Mesendoderm (in vitro differentiated cells): ENCODE results near the gene ADGRA3.

Source experiments
- DNase-seq: peaks from one replicate; pipeline ENCODE4 v3.0.0; 2013
- H2AK5ac ChIP-seq: 2 replicates; pipeline ENCODE4 v1.6.1; 2013; ENCODE audit warnings: low read length, inconsistent platforms
- H2BK120ac ChIP-seq: 2 replicates; pipeline ENCODE4 v1.6.1; 2013; ENCODE audit warnings: low read depth, mild to moderate bottlenecking, low read length, moderate library complexity, mixed read lengths
- H2BK15ac ChIP-seq: replicated peaks from 2 replicates; pipeline ENCODE4 v1.6.1; 2013; ENCODE audit warnings: low read depth, mild to moderate bottlenecking, moderate library complexity
- H2BK5ac ChIP-seq: 2 replicates; pipeline ENCODE4 v1.6.1; 2013; ENCODE audit warnings: low read length, inconsistent platforms
- H3K18ac ChIP-seq: 2 replicates; pipeline ENCODE4 v1.6.1; 2013; ENCODE audit warnings: mild to moderate bottlenecking, low read length, mixed read lengths
- H3K23ac ChIP-seq: one replicate; pipeline ENCODE4 v1.6.1; 2013; ENCODE audit warnings: low read length
- H3K27ac ChIP-seq: 2 replicates; pipeline ENCODE4 v1.5.1; 2013; ENCODE audit warnings: low read depth, mild to moderate bottlenecking, inconsistent platforms, low read length, moderate library complexity
- H3K27me3 ChIP-seq: 2 replicates; pipeline ENCODE4 v1.6.1; 2013; ENCODE audit warnings: low read length, control low read depth, mild to moderate bottlenecking, inconsistent platforms; ENCODE audit not compliant: insufficient read depth, poor library complexity
- H3K36me3 ChIP-seq: 2 replicates; pipeline ENCODE4 v1.6.1; 2013; ENCODE audit warnings: low read length, inconsistent platforms; ENCODE audit not compliant: control insufficient read depth, insufficient read depth
- H3K4ac ChIP-seq: one replicate; pipeline ENCODE4 v1.6.1; 2013; ENCODE audit warnings: low read depth, mild to moderate bottlenecking, low read length, moderate library complexity
- H3K4me1 ChIP-seq: 2 replicates; pipeline ENCODE4 v1.6.1; 2013; ENCODE audit warnings: low read depth, low read length, inconsistent platforms; ENCODE audit not compliant: control insufficient read depth
- H3K4me2 ChIP-seq: 2 replicates; pipeline ENCODE4 v1.6.1; 2013; ENCODE audit warnings: low read length
- H3K4me3 ChIP-seq: 2 replicates; pipeline ENCODE4 v1.5.1; 2013; ENCODE audit warnings: mild to moderate bottlenecking, low read length
- H3K56ac ChIP-seq: one replicate; pipeline ENCODE4 v1.6.1; 2013; ENCODE audit warnings: low read length
- H3K79me1 ChIP-seq: 2 replicates; pipeline ENCODE4 v1.6.1; 2013; ENCODE audit warnings: low read length, inconsistent platforms
- H3K79me2 ChIP-seq: 2 replicates; pipeline ENCODE4 v1.6.1; 2013; ENCODE audit warnings: mild to moderate bottlenecking, low read length; ENCODE audit not compliant: control insufficient read depth, insufficient read depth
- H3K9ac ChIP-seq: 2 replicates; pipeline ENCODE4 v1.6.1; 2013; ENCODE audit warnings: low read length, inconsistent platforms
- H4K5ac ChIP-seq: one replicate; pipeline ENCODE4 v1.6.1; 2013; ENCODE audit warnings: low read length
- H4K8ac ChIP-seq: one replicate; pipeline ENCODE4 v1.6.1; 2013; ENCODE audit warnings: low read depth, mild to moderate bottlenecking, control low read depth, low read length, moderate library complexity
- WGBS: extraction: QIAGEN DNeasy Blood & Tissue Kit; methylation state at CpG from one replicate; pipeline ENCODE4 v1.1.7; 2013; ENCODE audit warnings: low lambda C conversion rate, missing lambda C conversion rate; ENCODE audit not compliant: insufficient coverage; ENCODE audit errors: extremely low coverage; 5-methylcytosine and 5-hydroxymethylcytosine counted together

ADGRA3 gene

DNA sequence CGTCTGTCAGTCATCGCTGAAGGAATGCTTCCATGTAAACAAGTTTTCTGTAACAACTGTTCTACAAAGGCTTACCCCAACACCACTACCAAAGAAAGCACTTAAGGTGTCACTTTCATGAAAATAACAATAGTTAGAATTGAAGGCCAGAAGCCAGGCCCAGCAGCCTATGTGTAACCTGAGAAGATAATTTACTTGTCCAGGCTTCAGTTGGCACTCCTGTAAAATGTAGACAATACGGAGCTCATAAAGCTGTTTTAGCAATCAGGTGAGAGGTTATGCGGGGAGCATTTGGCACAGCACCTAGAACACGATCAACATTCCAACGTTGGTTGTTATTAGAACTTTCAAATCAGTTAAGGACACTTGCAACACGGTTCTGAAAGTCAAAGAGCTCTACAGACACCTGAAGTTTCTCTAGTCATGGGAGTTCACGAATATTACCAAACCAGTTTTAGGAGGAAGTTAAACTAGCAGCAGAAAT lies 15.7 kb downstream of the ADGRA3 start:
- DNase-seq = no peak
- H2AK5ac ChIP-seq = no peak overlapping the region
- no peak overlapping the region for H2BK120ac ChIP-seq
- no CpG with 5 or more reads among the region's 8 CpGs for WGBS
- H3K79me2 ChIP-seq = peaks cover 72% of the 10 kb centered on the region
- H3K4ac ChIP-seq = no peak overlapping the region
- peaks cover 10% of the 10 kb centered on the region for H3K79me1 ChIP-seq
- no peak overlapping the region for H3K56ac ChIP-seq
- H2BK15ac ChIP-seq = no peak overlapping the region
- H3K36me3 ChIP-seq = no peaks in the 10 kb centered on the region
- H3K27ac ChIP-seq = peak overlapping the region; percentile 18
- no peak overlapping the region for H4K5ac ChIP-seq
- no peaks in the 10 kb centered on the region for H3K27me3 ChIP-seq
- H3K4me1 ChIP-seq = peaks cover 9% of the 10 kb centered on the region
- H3K23ac ChIP-seq = no peak overlapping the region
- no peak overlapping the region for H4K8ac ChIP-seq
- no peak overlapping the region for H2BK5ac ChIP-seq
- no peak overlapping the region for H3K4me2 ChIP-seq
- H3K18ac ChIP-seq = no peak overlapping the region
- H3K4me3 ChIP-seq = no peak overlapping the region
- no peak overlapping the region for H3K9ac ChIP-seq

DNA sequence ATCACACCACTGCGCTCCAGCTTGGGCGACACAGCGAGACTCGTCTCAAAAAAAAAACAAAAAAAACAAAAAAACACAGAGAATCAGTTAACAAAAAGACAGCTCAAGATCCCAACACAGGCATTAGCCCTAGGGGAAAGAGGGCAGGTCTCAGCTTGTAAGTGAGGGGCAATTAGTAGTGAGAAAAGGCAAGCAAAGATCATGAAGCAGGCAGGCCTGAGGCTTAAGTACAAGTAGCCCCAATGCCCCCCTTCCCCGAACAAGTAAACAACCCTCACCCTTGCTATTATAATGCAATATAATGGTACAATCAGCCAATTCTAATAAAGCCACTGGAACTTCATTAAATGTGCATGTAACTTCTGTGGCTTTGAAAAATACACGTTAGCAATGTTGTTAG lies 17.0 kb downstream of the ADGRA3 start:
- DNase-seq = peak; percentile 40
- whole genome bisulfite sequencing = no CpG with 5 or more reads among the region's 6 CpGs
- Histone ChIP-seq H3K4me3 (no peak overlapping the region), H4K8ac (no peak overlapping the region), H2BK15ac (no peak overlapping the region), H2AK5ac (no peak overlapping the region), H3K27ac (no peak overlapping the region), H2BK120ac (no peak overlapping the region), H3K79me2 (peaks cover 65% of the 10 kb centered on the region), H3K4me2 (no peak overlapping the region), H3K27me3 (no peaks in the 10 kb centered on the region), H3K23ac (no peak overlapping the region), H3K4me1 (peaks cover 7% of the 10 kb centered on the region), H3K4ac (no peak overlapping the region), H3K18ac (no peak overlapping the region), H3K36me3 (no peaks in the 10 kb centered on the region), H2BK5ac (no peak overlapping the region), H3K9ac (no peak overlapping the region), H3K79me1 (peaks cover 9% of the 10 kb centered on the region), H3K56ac (no peak overlapping the region), H4K5ac (no peak overlapping the region)

DNA sequence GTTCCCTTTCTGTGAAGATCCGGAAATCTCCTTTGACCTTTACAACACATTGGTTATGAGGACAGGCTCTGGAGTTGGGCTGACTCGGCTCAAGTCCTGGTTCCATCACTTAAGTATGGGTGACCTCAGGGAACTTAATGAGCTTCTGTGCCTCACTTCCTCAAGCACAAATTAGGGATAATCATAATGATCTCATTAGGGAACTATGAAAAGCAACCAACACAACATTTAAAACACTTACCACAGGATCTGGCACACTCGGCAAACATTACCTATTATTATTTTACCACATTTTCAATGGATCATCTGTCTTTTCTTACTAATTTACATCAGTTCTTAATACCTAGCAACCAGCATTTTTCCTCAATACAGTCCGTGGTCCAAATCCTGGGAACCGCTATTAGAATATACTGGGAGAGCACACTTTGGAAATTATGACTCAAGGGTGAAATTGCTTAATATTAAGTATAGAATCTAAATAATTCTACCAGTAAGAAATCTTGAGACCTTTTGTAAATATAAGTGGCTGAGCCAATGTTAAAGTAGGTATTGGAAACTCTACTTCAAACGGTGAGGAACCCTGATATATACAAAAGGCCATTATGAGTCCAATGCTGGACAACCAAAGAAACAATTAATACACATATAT lies 19.6 kb downstream of the ADGRA3 start:
- Histone ChIP-seq H3K4ac (no peak overlapping the region), H3K4me3 (no peak overlapping the region), H3K27me3 (no peaks in the 10 kb centered on the region), H3K9ac (no peak overlapping the region), H3K79me1 (peaks cover 12% of the 10 kb centered on the region), H3K36me3 (no peaks in the 10 kb centered on the region), H3K27ac (no peak overlapping the region), H3K4me2 (no peak overlapping the region), H2AK5ac (no peak overlapping the region), H3K4me1 (peaks cover 10% of the 10 kb centered on the region), H2BK15ac (no peak overlapping the region), H2BK120ac (no peak overlapping the region), H2BK5ac (no peak overlapping the region), H3K79me2 (peaks cover 77% of the 10 kb centered on the region), H4K5ac (no peak overlapping the region), H3K18ac (no peak overlapping the region), H3K23ac (no peak overlapping the region), H4K8ac (no peak overlapping the region), H3K56ac (no peak overlapping the region)
- DNase-seq = no peak
- 100% methylated on average over 1 of the region's 6 CpGs for WGBS

DNA sequence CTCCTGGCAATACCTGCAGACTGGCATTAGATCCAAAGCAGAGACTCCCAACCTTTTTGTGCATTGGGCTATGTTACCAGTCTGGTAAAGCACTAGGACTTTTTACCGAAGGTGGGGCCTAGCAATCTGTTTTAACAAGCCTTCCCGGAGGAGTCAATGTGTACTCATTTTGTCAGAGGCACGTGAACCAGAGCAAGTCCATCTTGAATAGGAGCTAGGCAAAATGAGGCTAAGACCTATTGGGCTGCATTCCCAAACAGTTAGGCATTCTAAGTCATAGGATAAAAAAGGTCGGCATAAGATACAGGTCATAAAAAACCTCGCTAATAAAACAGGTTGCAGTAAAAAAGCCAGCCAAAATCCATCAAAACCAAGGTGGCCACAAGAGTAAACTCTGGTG lies 22.3 kb downstream of the ADGRA3 start:
- peaks cover 70% of the 10 kb centered on the region for H3K79me2 ChIP-seq
- H2BK5ac ChIP-seq = no peak overlapping the region
- H3K27me3 ChIP-seq = no peaks in the 10 kb centered on the region
- H2BK120ac ChIP-seq = no peak overlapping the region
- no peak overlapping the region for H3K9ac ChIP-seq
- no peak overlapping the region for H3K18ac ChIP-seq
- no peak overlapping the region for H2AK5ac ChIP-seq
- H3K56ac ChIP-seq = no peak overlapping the region
- H3K4me2 ChIP-seq = no peak overlapping the region
- no peak overlapping the region for H3K23ac ChIP-seq
- no peak overlapping the region for H3K27ac ChIP-seq
- no peak overlapping the region for H4K8ac ChIP-seq
- no peak for DNase-seq
- peaks cover 11% of the 10 kb centered on the region for H3K79me1 ChIP-seq
- WGBS = no CpG with 5 or more reads among the region's 5 CpGs
- H3K4me3 ChIP-seq = no peak overlapping the region
- H3K4me1 ChIP-seq = peaks cover 8% of the 10 kb centered on the region
- no peak overlapping the region for H2BK15ac ChIP-seq
- H3K4ac ChIP-seq = no peak overlapping the region
- H3K36me3 ChIP-seq = no peaks in the 10 kb centered on the region
- no peak overlapping the region for H4K5ac ChIP-seq

DNA sequence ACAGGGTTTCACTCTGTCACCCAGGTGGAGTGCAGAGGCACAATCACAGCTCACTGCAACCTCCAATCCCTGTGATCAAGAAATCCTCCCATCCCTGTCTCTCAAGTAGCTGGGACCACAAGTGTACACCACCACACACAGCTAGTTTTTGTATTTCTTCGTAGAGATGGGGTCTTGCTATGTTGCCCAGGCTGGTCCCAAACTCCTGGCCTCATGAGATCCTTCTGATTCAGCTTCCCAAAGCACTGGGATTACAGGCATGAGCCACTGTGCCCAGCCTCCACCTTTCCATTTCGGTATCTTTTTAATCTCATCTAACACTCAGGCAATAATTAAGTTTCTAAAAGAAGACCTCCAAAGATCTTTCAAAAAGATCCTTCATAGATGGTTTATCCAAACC lies 22.9 kb downstream of the ADGRA3 start:
- Histone ChIP-seq H3K4me2 (no peak overlapping the region), H3K79me2 (peaks cover 70% of the 10 kb centered on the region), H3K23ac (no peak overlapping the region), H2BK5ac (no peak overlapping the region), H2BK120ac (no peak overlapping the region), H3K4me1 (peaks cover 8% of the 10 kb centered on the region), H2AK5ac (no peak overlapping the region), H3K4ac (no peak overlapping the region), H3K36me3 (no peaks in the 10 kb centered on the region), H3K9ac (no peak overlapping the region), H4K5ac (no peak overlapping the region), H3K18ac (no peak overlapping the region), H3K56ac (no peak overlapping the region), H3K27me3 (no peaks in the 10 kb centered on the region), H4K8ac (no peak overlapping the region), H3K27ac (no peak overlapping the region), H2BK15ac (no peak overlapping the region), H3K79me1 (peaks cover 15% of the 10 kb centered on the region), H3K4me3 (no peak overlapping the region)
- no peak for DNase-seq
- WGBS = no CpG with 5 or more reads among the region's 2 CpGs

DNA sequence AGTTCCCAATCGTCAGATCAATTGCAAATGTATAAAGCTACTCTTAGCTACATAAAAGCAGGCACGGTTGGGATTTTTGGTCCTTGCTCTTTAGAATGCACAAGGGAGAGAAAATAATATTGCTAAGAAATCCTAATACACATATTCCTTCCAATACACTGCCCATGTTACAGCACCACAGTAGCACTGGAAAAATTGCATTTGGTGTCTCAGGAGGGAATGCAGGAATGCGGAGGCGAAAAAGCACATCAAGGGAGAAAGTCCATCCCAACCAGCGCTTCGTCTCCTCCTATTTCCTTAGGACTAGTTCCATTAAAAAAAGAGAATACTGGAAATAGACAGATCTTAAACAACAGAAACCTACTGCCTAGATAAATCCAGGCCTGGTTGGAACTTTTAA lies 23.9 kb downstream of the ADGRA3 start:
- Histone ChIP-seq H3K27ac (no peak overlapping the region), H4K5ac (no peak overlapping the region)
- no CpG with 5 or more reads among the region's 6 CpGs for WGBS

More for the DNA sequence above, 23.9 kb downstream of the ADGRA3 start:
- peaks cover 12% of the 10 kb centered on the region for H3K4me1 ChIP-seq
- H3K79me2 ChIP-seq = peaks cover 70% of the 10 kb centered on the region
- no peak overlapping the region for H2BK15ac ChIP-seq
- no peak overlapping the region for H2BK120ac ChIP-seq
- peaks cover 20% of the 10 kb centered on the region for H3K79me1 ChIP-seq
- H3K18ac ChIP-seq = no peak overlapping the region
- no peaks in the 10 kb centered on the region for H3K27me3 ChIP-seq
- no peak overlapping the region for H3K4me3 ChIP-seq
- no peak overlapping the region for H4K8ac ChIP-seq
- no peak overlapping the region for H3K4me2 ChIP-seq
- peak; percentile 50 for DNase-seq
- H3K56ac ChIP-seq = no peak overlapping the region
- H3K4ac ChIP-seq = no peak overlapping the region
- H2AK5ac ChIP-seq = no peak overlapping the region
- H3K9ac ChIP-seq = no peak overlapping the region
- H3K36me3 ChIP-seq = no peaks in the 10 kb centered on the region
- no peak overlapping the region for H2BK5ac ChIP-seq
- H3K23ac ChIP-seq = no peak overlapping the region
